ENCODE data around the gene PUSL1.

Gene PUSL1

GRCh38 chr1:1275836-1276235, 32.6 kb upstream of the PUSL1 start:
- no peak for DNase-seq
- in situ Hi-C loops (cut with MboI; ENCODE audit: low pct_unique_long_range_greater_than_20kb, low sequenced_read_pairs), result no loop called here

GRCh38 chr1:1278620-1279019, 29.8 kb upstream of the PUSL1 start:
- in situ Hi-C loops (cut with MboI; ENCODE audit: low pct_unique_long_range_greater_than_20kb, low sequenced_read_pairs), result no loop called here
- no peak for DNase-seq

- DNase-seq, result no peak
- in situ Hi-C loops (cut with MboI; ENCODE audit: low pct_unique_long_range_greater_than_20kb, low sequenced_read_pairs), result no loop called here
Measured at GRCh38 chr1:1279028-1279427, 29.4 kb upstream of the PUSL1 start.

- in situ Hi-C loops (cut with MboI; ENCODE audit: low pct_unique_long_range_greater_than_20kb, low sequenced_read_pairs), result no loop called here
Measured at GRCh38 chr1:1280782-1281481, 27.5 kb upstream of the PUSL1 start.

GRCh38 chr1:1281533-1282321, 26.7 kb upstream of the PUSL1 start:
- no peak for DNase-seq
- in situ Hi-C loops (cut with MboI; ENCODE audit: low pct_unique_long_range_greater_than_20kb, low sequenced_read_pairs), result no loop called here

More at GRCh38 chr1:1280782-1281481, 27.5 kb upstream of the PUSL1 start:
- no peak for DNase-seq

GRCh38 chr1:1282998-1283397, 25.4 kb upstream of the PUSL1 start:
- DNase-seq, result no peak
- in situ Hi-C loops (cut with MboI; ENCODE audit: low pct_unique_long_range_greater_than_20kb, low sequenced_read_pairs), result no loop called here

GRCh38 chr1:1283821-1284220, 24.6 kb upstream of the PUSL1 start:
- DNase-seq, result no peak
- in situ Hi-C loops (cut with MboI; ENCODE audit: low pct_unique_long_range_greater_than_20kb, low sequenced_read_pairs), result no loop called here

- DNase-seq, result no peak
- in situ Hi-C loops (cut with MboI; ENCODE audit: low pct_unique_long_range_greater_than_20kb, low sequenced_read_pairs), result no loop called here
Measured at GRCh38 chr1:1284221-1285101, 23.9 kb upstream of the PUSL1 start.

GRCh38 chr1:1285102-1285571, 23.3 kb upstream of the PUSL1 start:
- no peak for DNase-seq
- in situ Hi-C loops (cut with MboI; ENCODE audit: low pct_unique_long_range_greater_than_20kb, low sequenced_read_pairs), result no loop called here

GRCh38 chr1:1285611-1286311, 22.6 kb upstream of the PUSL1 start:
- DNase-seq, result no peak
- in situ Hi-C loops (cut with MboI; ENCODE audit: low pct_unique_long_range_greater_than_20kb, low sequenced_read_pairs), result no loop called here

- in situ Hi-C loops (cut with MboI; ENCODE audit: low pct_unique_long_range_greater_than_20kb, low sequenced_read_pairs), result no loop called here
- no peak for DNase-seq
Measured at GRCh38 chr1:1286313-1287261, 21.8 kb upstream of the PUSL1 start.

GRCh38 chr1:1287288-1288110, 20.9 kb upstream of the PUSL1 start:
- in situ Hi-C loops (cut with MboI; ENCODE audit: low pct_unique_long_range_greater_than_20kb, low sequenced_read_pairs), result no loop called here
- DNase-seq, result no peak

- in situ Hi-C loops (cut with MboI; ENCODE audit: low pct_unique_long_range_greater_than_20kb, low sequenced_read_pairs), result no loop called here
- peak; percentile 55 for DNase-seq
Measured at GRCh38 chr1:1290238-1290731, 18.1 kb upstream of the PUSL1 start.

GRCh38 chr1:1291023-1291528, 17.3 kb upstream of the PUSL1 start:
- in situ Hi-C loops (cut with MboI; ENCODE audit: low pct_unique_long_range_greater_than_20kb, low sequenced_read_pairs), result no loop called here
- no peak for DNase-seq

GRCh38 chr1:1291548-1292441, 16.6 kb upstream of the PUSL1 start:
- in situ Hi-C loops (cut with MboI; ENCODE audit: low pct_unique_long_range_greater_than_20kb, low sequenced_read_pairs), result no loop called here
- peak; percentile 66 for DNase-seq

GRCh38 chr1:1292442-1292779, 16.0 kb upstream of the PUSL1 start:
- DNase-seq, result no peak
- in situ Hi-C loops (cut with MboI; ENCODE audit: low pct_unique_long_range_greater_than_20kb, low sequenced_read_pairs), result no loop called here
